GM12878 (cell line): ENCODE data around the gene ABTB1. TPM values are rescaled to one million over a fixed set of nuclear protein-coding genes. Genes with fewer than 3 reads are reported as not detected.

Experiments used
- ATAC-seq: fragments of 200-7000 bp; cut with Tn5 transposase; 3 replicates; pipeline ENCODE4 v1.9.1; 2020; ENCODE audit warnings: mild to moderate bottlenecking, moderate library complexity
- BruUV-seq: library from RNA; stranded (reverse); fragments of 400-500 nt; replicated peaks from 2 replicates; lab custom pipeline; 2021; lab: Mats Ljungman, UMichigan
- CTCF ChIA-PET: fragments of 300-600 bp; sonication (Branson Sonifier 250); formaldehyde crosslinking; extraction: SDS; loops from one replicate; lab custom pipeline; 2021; ENCODE audit warnings: inconsistent platforms; lab: Yijun Ruan, JAX
- POLR2A ChIA-PET: fragments of 350-600 bp; formaldehyde crosslinking; extraction: SDS; loops from one replicate; lab custom pipeline; 2021; ENCODE audit warnings: inconsistent platforms; lab: Charles Lee
- RAD21 ChIA-PET: fragments of 300-600 bp; sonication (Branson Sonifier 250); formaldehyde crosslinking; loops from one replicate; lab custom pipeline; 2023; ENCODE audit warnings: antibody characterized with exemption; ENCODE audit not compliant: unreplicated experiment; lab: Charles Lee
- SMC1A ChIA-PET: fragments of 300-600 bp; sonication (Branson Sonifier 250); formaldehyde crosslinking; loops from one replicate; lab custom pipeline; 2023; ENCODE audit not compliant: unreplicated experiment, uncharacterized antibody; lab: Charles Lee
- DNase-seq: peaks from one replicate; pipeline ENCODE4 v3.0.0-alpha.2; 2011; ENCODE audit warnings: low read depth, low spot score
- FAIRE-seq: peaks from 3 replicates; lab custom pipeline; 2011; peaks lifted over from hg19 to GRCh38; lab: Jason Lieb, UNC
- H2AFZ ChIP-seq: 2 replicates; pipeline ENCODE4 v1.6.0; 2011; ENCODE audit warnings: low read depth, low read length, control low read depth; ENCODE audit not compliant: control insufficient read depth
- H3K27ac ChIP-seq: 2 replicates; pipeline ENCODE4 v1.5.1; 2011; ENCODE audit warnings: control low read depth; ENCODE audit not compliant: control insufficient read depth, insufficient read depth
- H3K27me3 ChIP-seq, 2 experiments: replicated peaks in 1 of 2; 2 replicates each; pipeline versions ENCODE4 v1.6.0 to v1.6.1; 2011; ENCODE audit warnings: low read length in 1 of 2; ENCODE audit not compliant: control insufficient read depth in 2 of 2, insufficient read depth in 2 of 2
- H3K36me3 ChIP-seq, 2 experiments: 2 replicates each; pipeline ENCODE4 v1.5.1; 2011; ENCODE audit warnings: low read length in 1 of 2; ENCODE audit not compliant: control insufficient read depth in 2 of 2, insufficient read depth in 2 of 2
- H3K4me1 ChIP-seq: 2 replicates; pipeline ENCODE4 v1.6.1; 2011; ENCODE audit warnings: mild to moderate bottlenecking, low read length, moderate library complexity, mixed read lengths; ENCODE audit not compliant: control insufficient read depth, insufficient read depth
- H3K4me2 ChIP-seq: 2 replicates; pipeline ENCODE4 v1.6.0; 2011; ENCODE audit warnings: control low read depth; ENCODE audit not compliant: control insufficient read depth, insufficient read depth
- H3K4me3 ChIP-seq: fragments of 200-600 bp; sonication (generic); 2 replicates; pipeline ENCODE4 v1.5.1; 2016
- H3K79me2 ChIP-seq: 2 replicates; pipeline ENCODE4 v1.6.0; 2011; ENCODE audit warnings: low read length; ENCODE audit not compliant: control insufficient read depth, insufficient read depth
- H3K9ac ChIP-seq: 2 replicates; pipeline ENCODE4 v1.8.0; 2011; ENCODE audit warnings: low read length, control low read depth, mixed read lengths; ENCODE audit not compliant: control insufficient read depth, insufficient read depth
- H3K9me3 ChIP-seq: replicated peaks from 3 replicates; pipeline ENCODE4 v1.5.1; 2011; ENCODE audit warnings: mild to moderate bottlenecking, low read length; ENCODE audit not compliant: control insufficient read depth, insufficient read depth
- H4K20me1 ChIP-seq: 2 replicates; pipeline ENCODE4 v1.6.0; 2011; ENCODE audit not compliant: control insufficient read depth, insufficient read depth
- EGR1 ChIP-seq, 2 experiments: IDR thresholded peaks; 1 replicate in 1 of 2; 2 replicates in 1 of 2; pipeline ENCODE4 v1.6.1; 2011 to 2012; ENCODE audit warnings: low read depth in 2 of 2, low read length in 2 of 2, borderline replicate concordance in 1 of 2, mild to moderate bottlenecking in 1 of 2, moderate library complexity in 1 of 2
- FOS ChIP-seq: IDR thresholded peaks from 3 replicates; pipeline ENCODE4 v1.6.1; 2011; ENCODE audit warnings: borderline replicate concordance; ENCODE audit not compliant: insufficient read length; ENCODE audit errors: extremely low read depth
- KLF5 ChIP-seq: fragments of 450-650 bp; IDR thresholded peaks from 2 replicates; pipeline ENCODE4 v1.6.1; 2014; ENCODE audit warnings: mild to moderate bottlenecking; ENCODE audit not compliant: partially characterized antibody
- MTA3 ChIP-seq: IDR thresholded peaks from 2 replicates; pipeline ENCODE4 v1.6.1; 2012; ENCODE audit warnings: low read length, inconsistent platforms, borderline replicate concordance
- SP1 ChIP-seq: IDR thresholded peaks from one replicate; pipeline ENCODE4 v1.6.1; 2011; ENCODE audit warnings: low read depth, low read length
- SRF ChIP-seq, 2 experiments: IDR thresholded peaks; 2 replicates each; pipeline ENCODE4 v1.6.1; 2011; ENCODE audit warnings: low read depth in 2 of 2, low read length in 2 of 2, mild to moderate bottlenecking in 1 of 2, moderate library complexity in 1 of 2
- TCF7 ChIP-seq: IDR thresholded peaks from 2 replicates; pipeline ENCODE4 v1.6.1; 2014; ENCODE audit warnings: antibody characterized with exemption, borderline replicate concordance
- YY1 ChIP-seq: IDR thresholded peaks from 2 replicates; pipeline ENCODE4 v1.6.1; 2011; ENCODE audit warnings: low read depth, mild to moderate bottlenecking, low read length
- WGBS: methylation state at CpG from one replicate; pipeline ENCODE4 v1.1.6; 2016; ENCODE audit warnings: low lambda C conversion rate; ENCODE audit not compliant: insufficient replicate concordance, insufficient coverage; ENCODE audit errors: missing lambda C conversion rate; 5-methylcytosine and 5-hydroxymethylcytosine counted together
- in situ Hi-C: fragments of 300-500 bp; cut with MboI; formaldehyde crosslinking; loops from 9 replicates; pipeline ENCODE4 v1.14.3; 2018; ENCODE audit warnings: mixed read lengths
- intact Hi-C: fragments of 100-400 bp; cut with micrococcal nuclease; formaldehyde crosslinking; loops from one replicate; pipeline ENCODE4 v1.14.2; 2022; ENCODE audit not compliant: unreplicated experiment
- polyA plus RNA-seq, 11 experiments: library from polyadenylated mRNA; depleted of rRNA in 4 of 11; unstranded in 6 of 11; stranded (reverse) in 5 of 11; fragments of >200 nt; fragmentation: Nextera tagmentation in 4 of 11; fragmentation: Illumina TruSeq in 1 of 11; extraction: Ambion mirVana in 4 of 11; extraction: Trizol in 1 of 11; gene quantifications; 1 replicate in 1 of 11; 2 replicates in 10 of 11; pipeline versions ENCODE4 v1.2.1 to v1.2.3, GENCODE V29; 2011 to 2016; ENCODE audit warnings: inconsistent platforms in 2 of 11, missing spikeins in 2 of 11, low read depth in 1 of 11
- total RNA-seq, 4 experiments: library from RNA; depleted of rRNA in 3 of 4; stranded (reverse); fragments of >200 nt in 3 of 4; fragmentation: Illumina TruSeq in 1 of 4; extraction: Trizol in 1 of 4; gene quantifications; 2 replicates each; pipeline versions ENCODE4 v1.2.1 to v1.2.3, GENCODE V29; 2013 to 2021
- TF ChIP-seq, protein P1 (sequence below): IDR thresholded peaks from 2 replicates; pipeline ENCODE4 v1.6.1; 2011; ENCODE audit warnings: mild to moderate bottlenecking, low read depth, low read length, moderate library complexity; ENCODE audit not compliant: insufficient replicate concordance
- TF ChIP-seq, protein P2 (sequence below): IDR thresholded peaks from 2 replicates; pipeline ENCODE4 v1.6.1; 2012; ENCODE audit warnings: low read depth, low read length, improper control_type of control experiment
- TF ChIP-seq, protein P3 (sequence below): fragments of 150-350 bp; IDR thresholded peaks from 2 replicates; pipeline ENCODE4 v1.6.1; 2014; ENCODE audit warnings: mild to moderate bottlenecking, low read depth, low read length
- TF ChIP-seq, protein P4 (sequence below): fragments of 450-650 bp; IDR thresholded peaks from 2 replicates; pipeline ENCODE4 v1.6.1; 2017; ENCODE audit warnings: mild to moderate bottlenecking
- TF ChIP-seq, protein P5 (sequence below): IDR thresholded peaks from 2 replicates; pipeline ENCODE4 v1.6.1; 2012; ENCODE audit warnings: low read depth, low read length, improper control_type of control experiment

ABTB1 gene
- total and polyA plus RNA-seq, 10 of the 15 experiments (the other 5 are each of a cell fraction or from before 2014, with no cell fraction given): 0.11 to 10.2 (median 7.1) TPM

DNA sequence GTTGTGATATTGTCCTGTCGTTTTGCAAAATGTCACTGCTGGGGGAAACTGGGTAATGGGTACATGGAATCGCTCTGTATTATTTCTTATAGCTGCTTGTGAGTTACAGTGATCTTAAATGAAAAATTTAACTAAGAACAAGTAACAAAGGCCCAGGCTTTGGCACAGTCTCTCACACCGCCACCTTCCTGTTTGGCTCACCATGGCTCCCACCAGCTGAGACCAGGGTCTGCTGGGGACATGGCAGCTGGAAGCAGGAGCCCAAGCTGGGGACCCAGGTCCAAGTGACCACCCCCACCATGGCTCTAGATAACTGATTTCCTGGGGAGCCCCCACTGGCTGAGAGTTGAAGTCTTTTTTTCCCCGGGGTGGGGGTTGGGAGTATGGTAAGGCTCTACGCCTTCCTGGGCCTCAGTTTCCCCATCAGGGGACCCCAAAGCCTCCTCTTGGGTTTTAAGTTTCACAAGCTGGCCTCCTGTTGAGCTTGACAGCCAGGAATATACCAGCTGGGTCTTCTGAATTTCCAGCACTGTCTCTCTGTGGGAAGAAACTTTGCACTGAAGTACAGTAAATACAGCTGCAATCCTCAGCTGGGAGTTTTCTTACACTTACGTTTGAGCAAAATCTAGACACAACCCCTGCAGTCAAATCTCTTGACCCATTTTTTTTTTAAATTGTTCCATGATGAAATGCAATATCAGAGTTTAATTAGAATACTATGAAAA lies 26.1 kb downstream of the ABTB1 start (continued):
- TF ChIP-seq, protein P1, sequence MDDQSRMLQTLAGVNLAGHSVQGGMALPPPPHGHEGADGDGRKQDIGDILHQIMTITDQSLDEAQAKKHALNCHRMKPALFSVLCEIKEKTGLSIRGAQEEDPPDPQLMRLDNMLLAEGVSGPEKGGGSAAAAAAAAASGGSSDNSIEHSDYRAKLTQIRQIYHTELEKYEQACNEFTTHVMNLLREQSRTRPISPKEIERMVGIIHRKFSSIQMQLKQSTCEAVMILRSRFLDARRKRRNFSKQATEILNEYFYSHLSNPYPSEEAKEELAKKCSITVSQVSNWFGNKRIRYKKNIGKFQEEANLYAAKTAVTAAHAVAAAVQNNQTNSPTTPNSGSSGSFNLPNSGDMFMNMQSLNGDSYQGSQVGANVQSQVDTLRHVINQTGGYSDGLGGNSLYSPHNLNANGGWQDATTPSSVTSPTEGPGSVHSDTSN: no peak
- TF ChIP-seq FOS: no peak
- TF ChIP-seq, protein P2, sequence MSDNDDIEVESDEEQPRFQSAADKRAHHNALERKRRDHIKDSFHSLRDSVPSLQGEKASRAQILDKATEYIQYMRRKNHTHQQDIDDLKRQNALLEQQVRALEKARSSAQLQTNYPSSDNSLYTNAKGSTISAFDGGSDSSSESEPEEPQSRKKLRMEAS: no peak

DNA sequence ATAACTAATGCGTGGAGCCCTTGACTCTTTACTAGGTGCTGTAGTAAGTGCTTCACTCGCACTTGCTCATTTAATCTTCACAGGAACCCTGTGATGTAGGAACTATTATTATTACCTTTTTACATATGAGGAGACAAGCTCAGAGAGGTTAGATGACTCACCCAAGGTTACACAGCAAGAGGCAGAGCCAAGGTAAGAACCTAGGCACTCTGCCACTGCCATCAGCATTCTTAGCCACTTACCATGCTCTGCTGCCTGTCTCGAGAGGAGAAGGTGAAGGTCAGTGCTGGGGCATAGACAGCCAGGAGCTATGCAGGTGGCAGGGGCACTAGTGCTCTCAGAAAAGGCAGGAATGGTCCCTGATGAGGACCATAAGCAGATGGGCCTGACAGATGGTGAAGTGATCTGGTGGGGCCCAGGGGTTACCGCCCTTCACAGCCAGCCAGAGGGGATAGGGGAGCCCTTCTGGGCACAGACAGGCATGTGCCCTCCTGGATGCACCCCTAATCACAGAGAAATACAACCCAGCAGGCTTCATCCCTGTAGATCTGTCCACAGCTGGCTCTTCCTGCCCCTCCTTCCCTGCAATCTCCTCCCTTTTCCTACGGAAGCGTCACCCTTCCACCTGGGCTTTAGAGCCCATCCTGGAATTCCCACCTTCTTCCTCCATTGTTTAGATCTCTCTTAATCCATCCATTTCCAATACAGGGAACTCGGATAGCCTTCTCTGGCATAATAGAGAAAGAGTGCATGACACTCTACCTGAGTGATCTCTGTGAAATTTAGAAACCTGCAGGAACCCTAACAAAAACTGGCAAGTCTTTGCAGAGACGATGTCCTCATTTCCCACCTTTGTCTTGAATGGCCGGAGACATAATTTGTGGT lies 26.9 kb downstream of the ABTB1 start:
- no peak overlapping the region for H2AFZ ChIP-seq
- no peaks in the 10 kb centered on the region; the same call in none of the 2 replicates for H3K79me2 ChIP-seq
- no peak for DNase-seq
- no peak for FAIRE-seq
- BruUV-seq: TSS peak; percentile 23
- SMC1A ChIA-PET: interaction anchor here (1.3 kb wide), 1 partner anchor 11 kb away, joined by 5 read pairs; no protein-coding TSS in a partner anchor
- RAD21 ChIA-PET: no interaction called here
- POLR2A ChIA-PET: no interaction called here
- no peak overlapping the region for H3K4me3 ChIP-seq
- WGBS: 93% methylated on average over 9 of the region's 9 CpGs
- no peaks in the 10 kb centered on the region for H3K9me3 ChIP-seq
- peaks cover 14% of the 10 kb centered on the region for H3K4me1 ChIP-seq
- peaks cover 25 to 45% of the 10 kb centered on the region in 2 experiments; a peak in 3 of 4 replicates for H3K36me3 ChIP-seq
- no peak for ATAC-seq
- in situ Hi-C loops: no loop called here
- CTCF ChIA-PET: interaction anchor here (0.9 to 1.3 kb wide), 2 partner anchors 124 to 260 kb away, joined by 3 read pairs; no protein-coding TSS in a partner anchor
- intact Hi-C loops: loop anchor here (5.0 kb wide), 2 partner anchors 53 to 133 kb away; no protein-coding TSS in a partner anchor
- no peaks in the 10 kb centered on the region for H3K27me3 ChIP-seq
- no peak overlapping the region for H3K4me2 ChIP-seq
- no peak overlapping the region for H3K27ac ChIP-seq
- no peak overlapping the region for H3K9ac ChIP-seq
- H4K20me1 ChIP-seq: no peaks in the 10 kb centered on the region
- TF ChIP-seq SP1 (no peak), KLF5 (no peak), MTA3 (no peak), TCF7 (no peak), YY1 (no peak), SRF (IDR thresholded peaks at IDR 0.05; ENCODE audit: low read depth in 2 of 2, low read length in 2 of 2) (no peak), EGR1 (IDR thresholded peaks at IDR 0.05; ENCODE audit: borderline replicate concordance in 1 of 2, low read depth in 2 of 2, low read length in 2 of 2) (no peak)
- TF ChIP-seq, protein P3, sequence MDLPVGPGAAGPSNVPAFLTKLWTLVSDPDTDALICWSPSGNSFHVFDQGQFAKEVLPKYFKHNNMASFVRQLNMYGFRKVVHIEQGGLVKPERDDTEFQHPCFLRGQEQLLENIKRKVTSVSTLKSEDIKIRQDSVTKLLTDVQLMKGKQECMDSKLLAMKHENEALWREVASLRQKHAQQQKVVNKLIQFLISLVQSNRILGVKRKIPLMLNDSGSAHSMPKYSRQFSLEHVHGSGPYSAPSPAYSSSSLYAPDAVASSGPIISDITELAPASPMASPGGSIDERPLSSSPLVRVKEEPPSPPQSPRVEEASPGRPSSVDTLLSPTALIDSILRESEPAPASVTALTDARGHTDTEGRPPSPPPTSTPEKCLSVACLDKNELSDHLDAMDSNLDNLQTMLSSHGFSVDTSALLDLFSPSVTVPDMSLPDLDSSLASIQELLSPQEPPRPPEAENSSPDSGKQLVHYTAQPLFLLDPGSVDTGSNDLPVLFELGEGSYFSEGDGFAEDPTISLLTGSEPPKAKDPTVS: no peak
- TF ChIP-seq, protein P4, sequence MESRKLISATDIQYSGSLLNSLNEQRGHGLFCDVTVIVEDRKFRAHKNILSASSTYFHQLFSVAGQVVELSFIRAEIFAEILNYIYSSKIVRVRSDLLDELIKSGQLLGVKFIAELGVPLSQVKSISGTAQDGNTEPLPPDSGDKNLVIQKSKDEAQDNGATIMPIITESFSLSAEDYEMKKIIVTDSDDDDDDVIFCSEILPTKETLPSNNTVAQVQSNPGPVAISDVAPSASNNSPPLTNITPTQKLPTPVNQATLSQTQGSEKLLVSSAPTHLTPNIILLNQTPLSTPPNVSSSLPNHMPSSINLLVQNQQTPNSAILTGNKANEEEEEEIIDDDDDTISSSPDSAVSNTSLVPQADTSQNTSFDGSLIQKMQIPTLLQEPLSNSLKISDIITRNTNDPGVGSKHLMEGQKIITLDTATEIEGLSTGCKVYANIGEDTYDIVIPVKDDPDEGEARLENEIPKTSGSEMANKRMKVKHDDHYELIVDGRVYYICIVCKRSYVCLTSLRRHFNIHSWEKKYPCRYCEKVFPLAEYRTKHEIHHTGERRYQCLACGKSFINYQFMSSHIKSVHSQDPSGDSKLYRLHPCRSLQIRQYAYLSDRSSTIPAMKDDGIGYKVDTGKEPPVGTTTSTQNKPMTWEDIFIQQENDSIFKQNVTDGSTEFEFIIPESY: no peak
- TF ChIP-seq, protein P5, sequence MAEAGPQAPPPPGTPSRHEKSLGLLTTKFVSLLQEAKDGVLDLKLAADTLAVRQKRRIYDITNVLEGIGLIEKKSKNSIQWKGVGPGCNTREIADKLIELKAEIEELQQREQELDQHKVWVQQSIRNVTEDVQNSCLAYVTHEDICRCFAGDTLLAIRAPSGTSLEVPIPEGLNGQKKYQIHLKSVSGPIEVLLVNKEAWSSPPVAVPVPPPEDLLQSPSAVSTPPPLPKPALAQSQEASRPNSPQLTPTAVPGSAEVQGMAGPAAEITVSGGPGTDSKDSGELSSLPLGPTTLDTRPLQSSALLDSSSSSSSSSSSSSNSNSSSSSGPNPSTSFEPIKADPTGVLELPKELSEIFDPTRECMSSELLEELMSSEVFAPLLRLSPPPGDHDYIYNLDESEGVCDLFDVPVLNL: no peak
